ENCODE measurements around the gene GSG1L. TPM values are rescaled to one million over a fixed set of nuclear protein-coding genes. Genes with fewer than 3 reads are reported as not detected.

The GSG1L gene
- total and polyA plus RNA-seq, 5 donors, result 29.5 to 44.8 (median 33.4) TPM

DNA sequence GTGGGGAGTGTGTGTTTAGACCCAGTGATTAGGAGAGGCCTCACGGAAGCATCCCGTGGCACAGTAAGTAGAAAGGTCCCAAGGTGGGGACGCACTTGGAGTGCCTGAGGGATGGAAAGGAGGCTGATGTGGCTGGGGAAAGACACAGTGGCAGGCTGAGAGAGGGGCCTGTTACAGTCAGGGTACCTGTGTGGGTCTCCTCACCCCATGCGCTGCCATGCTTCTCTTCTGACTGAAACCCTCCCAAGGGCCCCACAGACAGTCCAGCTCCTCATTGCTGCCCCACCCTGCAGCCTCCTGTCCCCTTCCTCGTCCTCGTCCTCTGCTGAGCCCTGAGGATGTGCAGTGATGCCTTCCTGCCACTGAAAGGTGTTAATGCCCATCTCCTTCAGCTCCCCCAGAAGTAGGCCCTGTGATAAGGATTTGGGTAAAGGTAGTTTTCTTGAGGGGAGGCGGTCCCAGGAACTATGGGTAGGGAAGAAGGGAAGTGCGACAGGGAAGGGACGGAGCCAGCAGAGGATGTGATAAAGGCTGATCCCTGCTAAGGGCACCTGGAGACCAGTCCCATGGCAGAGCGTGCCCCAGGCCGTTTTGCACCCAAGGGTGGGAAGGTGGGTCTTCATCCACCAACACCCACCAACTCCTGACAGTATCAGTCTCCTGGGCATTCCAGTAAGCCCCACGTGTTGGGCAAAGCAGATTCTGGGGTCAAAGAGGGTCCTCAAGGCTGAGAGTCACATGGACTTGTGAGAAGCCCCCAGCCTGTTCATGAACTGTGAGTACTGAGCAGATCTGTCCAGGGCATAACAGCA lies 237.2 kb downstream of the GSG1L start:
- no peak overlapping the region for H3K27ac ChIP-seq (ENCODE audit: low read length)
- DNase-seq (no peak), ATAC-seq (no peak)
- no peaks in the 10 kb centered on the region for H3K4me1 ChIP-seq (ENCODE audit: control insufficient read depth, insufficient read depth, low read length)
- no peaks in the 10 kb centered on the region for H3K9me3 ChIP-seq (ENCODE audit: control insufficient read depth, low read length)
- 77% methylated on average over 12 of the region's 12 CpGs for WGBS
- intact Hi-C loops (cut with DNase I), result no loop called here
- no peaks in the 10 kb centered on the region for H3K27me3 ChIP-seq (ENCODE audit: control insufficient read depth, insufficient read depth)
- H3K4me3 ChIP-seq (ENCODE audit: low read length), result no peak overlapping the region

DNA sequence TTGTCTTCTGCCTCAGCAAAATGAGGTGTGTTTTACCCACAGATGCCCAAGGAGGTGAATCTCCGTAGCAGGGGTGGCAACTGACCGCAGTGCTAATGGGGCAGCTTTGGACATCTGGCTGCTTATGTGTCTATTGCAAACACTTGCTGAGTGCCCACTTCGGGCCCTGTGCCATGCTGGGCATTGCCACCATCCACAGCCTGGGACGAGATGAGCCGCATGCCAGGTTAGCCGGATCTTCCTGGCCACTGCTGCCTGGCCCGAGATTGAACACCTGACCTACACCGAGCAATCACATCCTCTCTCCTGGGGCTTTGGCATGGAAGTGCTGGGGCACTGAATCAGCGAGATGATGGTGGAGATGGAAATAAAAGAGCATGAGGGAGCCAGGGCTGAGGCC lies 238.7 kb downstream of the GSG1L start:
- Histone ChIP-seq H3K27me3 (ENCODE audit: control insufficient read depth, insufficient read depth) (no peaks in the 10 kb centered on the region), H3K27ac (ENCODE audit: low read length) (no peak overlapping the region), H3K4me3 (ENCODE audit: low read length) (no peak overlapping the region), H3K4me1 (ENCODE audit: control insufficient read depth, insufficient read depth, low read length) (no peaks in the 10 kb centered on the region), H3K9me3 (ENCODE audit: control insufficient read depth, low read length) (no peaks in the 10 kb centered on the region)
- ATAC-seq (no peak), DNase-seq (no peak)
- WGBS, result 85% methylated on average over 9 of the region's 9 CpGs
- intact Hi-C loops (cut with DNase I), result no loop called here

DNA sequence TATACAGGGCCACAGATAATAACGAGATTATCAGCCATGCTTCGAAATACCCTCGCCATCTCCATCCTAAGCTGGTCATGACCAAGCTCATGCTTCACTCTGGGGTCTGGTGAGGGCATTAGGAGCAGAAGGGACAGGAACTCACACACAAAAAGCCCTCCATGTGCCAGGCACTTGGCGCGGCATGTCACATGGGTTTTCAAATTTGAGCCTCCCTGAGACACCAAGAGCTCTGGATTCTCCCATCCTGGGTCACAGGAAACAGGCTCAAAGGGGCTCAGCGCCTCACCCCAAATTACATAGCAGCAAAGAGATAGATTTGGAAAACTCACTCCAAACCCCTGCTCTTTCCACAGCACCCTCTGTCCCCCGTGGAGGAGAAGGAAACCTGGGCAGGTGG lies 239.5 kb downstream of the GSG1L start:
- ATAC-seq, result no peak
- intact Hi-C loops (cut with DNase I), result no loop called here
- DNase-seq, result no peak
- WGBS, result 82% methylated on average over 7 of the region's 7 CpGs
- H3K27me3 ChIP-seq (ENCODE audit: control insufficient read depth, insufficient read depth), result no peaks in the 10 kb centered on the region
- no peak overlapping the region for H3K27ac ChIP-seq (ENCODE audit: low read length)
- no peaks in the 10 kb centered on the region for H3K4me1 ChIP-seq (ENCODE audit: control insufficient read depth, insufficient read depth, low read length)
- H3K4me3 ChIP-seq (ENCODE audit: low read length), result no peak overlapping the region
- H3K9me3 ChIP-seq (ENCODE audit: control insufficient read depth, low read length), result no peaks in the 10 kb centered on the region

DNA sequence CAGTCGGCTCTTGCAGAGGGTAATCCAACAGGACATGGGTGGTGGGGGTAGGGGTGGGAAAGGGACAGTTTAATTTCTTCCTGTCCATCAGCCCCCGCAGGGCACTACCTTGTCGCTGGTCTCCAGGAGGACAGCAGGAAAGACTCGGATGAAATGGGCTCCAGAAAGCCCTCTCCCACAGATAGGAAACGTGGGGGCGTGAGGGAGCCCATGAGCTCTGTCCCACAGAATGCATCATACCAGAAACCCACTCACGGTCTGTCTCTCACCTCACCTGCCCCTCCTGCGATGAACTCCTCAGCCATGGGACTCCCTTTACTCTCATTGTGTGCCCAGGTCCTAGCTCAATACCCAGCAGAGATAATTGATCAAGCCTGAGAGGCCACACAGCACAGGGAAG lies 240.1 kb downstream of the GSG1L start:
- Histone ChIP-seq H3K9me3 (ENCODE audit: control insufficient read depth, low read length) (no peaks in the 10 kb centered on the region), H3K4me3 (ENCODE audit: low read length) (no peak overlapping the region), H3K27me3 (ENCODE audit: control insufficient read depth, insufficient read depth) (no peaks in the 10 kb centered on the region), H3K27ac (ENCODE audit: low read length) (no peak overlapping the region), H3K4me1 (ENCODE audit: control insufficient read depth, insufficient read depth, low read length) (no peaks in the 10 kb centered on the region)
- DNase-seq (no peak), ATAC-seq (no peak)
- intact Hi-C loops (cut with DNase I), result no loop called here
- 63% methylated on average over 8 of the region's 8 CpGs for WGBS

DNA sequence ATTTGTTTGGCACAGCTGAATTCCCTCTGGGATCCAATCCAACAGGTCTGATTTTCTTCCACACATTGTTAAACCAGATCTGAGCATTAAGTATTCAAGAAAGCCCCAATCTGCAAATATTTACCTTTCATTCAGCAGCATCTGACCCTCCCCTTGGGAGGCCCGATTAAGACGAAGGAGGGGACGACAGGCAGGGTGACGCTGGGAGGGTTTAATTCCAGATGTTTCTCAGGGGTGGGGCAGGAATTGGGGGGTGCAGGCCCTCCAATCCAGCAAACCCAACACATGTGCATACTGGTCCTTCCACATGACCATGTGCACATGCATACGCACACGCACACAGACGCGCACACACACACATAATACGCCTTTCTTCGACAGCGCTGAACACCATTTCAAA lies 240.5 kb downstream of the GSG1L start:
- intact Hi-C loops (cut with DNase I), result no loop called here

DNA sequence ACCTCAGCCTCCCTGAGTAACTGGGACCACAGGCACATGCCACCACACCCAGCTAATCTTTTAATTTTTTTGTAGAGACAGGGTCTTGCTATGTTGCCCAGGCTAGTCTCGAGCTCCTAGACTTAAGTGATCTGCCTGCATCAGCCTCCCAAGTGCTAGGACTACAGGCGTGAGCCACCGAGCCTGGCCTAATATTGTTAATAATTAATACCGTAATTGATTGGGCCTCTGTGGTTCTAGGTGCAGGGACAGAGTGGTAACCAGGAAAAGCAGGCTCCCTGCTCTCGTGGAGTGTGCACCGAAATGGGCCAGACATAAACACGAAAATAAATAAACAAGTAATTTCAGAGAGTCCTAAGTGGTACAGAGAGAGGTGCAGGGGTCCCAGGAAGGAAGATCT lies 241.0 kb downstream of the GSG1L start:
- no peaks in the 10 kb centered on the region for H3K4me1 ChIP-seq (ENCODE audit: control insufficient read depth, insufficient read depth, low read length)
- WGBS, result 78% methylated on average over 7 of the region's 7 CpGs
- no peaks in the 10 kb centered on the region for H3K27me3 ChIP-seq (ENCODE audit: control insufficient read depth, insufficient read depth)
- H3K9me3 ChIP-seq (ENCODE audit: control insufficient read depth, low read length), result no peaks in the 10 kb centered on the region
- no peak overlapping the region for H3K4me3 ChIP-seq (ENCODE audit: low read length)
- intact Hi-C loops (cut with DNase I), result no loop called here
- H3K27ac ChIP-seq (ENCODE audit: low read length), result no peak overlapping the region
- ATAC-seq (no peak), DNase-seq (no peak)

More for the DNA sequence above, 240.5 kb downstream of the GSG1L start:
- H3K4me1 ChIP-seq (ENCODE audit: control insufficient read depth, insufficient read depth, low read length), result no peaks in the 10 kb centered on the region
- ATAC-seq, result no peak
- H3K9me3 ChIP-seq (ENCODE audit: control insufficient read depth, low read length), result no peaks in the 10 kb centered on the region
- H3K27me3 ChIP-seq (ENCODE audit: control insufficient read depth, insufficient read depth), result no peaks in the 10 kb centered on the region
- H3K4me3 ChIP-seq (ENCODE audit: low read length), result no peak overlapping the region
- no peak for DNase-seq
- 75% methylated on average over 11 of the region's 11 CpGs for WGBS
- no peak overlapping the region for H3K27ac ChIP-seq (ENCODE audit: low read length)

DNA sequence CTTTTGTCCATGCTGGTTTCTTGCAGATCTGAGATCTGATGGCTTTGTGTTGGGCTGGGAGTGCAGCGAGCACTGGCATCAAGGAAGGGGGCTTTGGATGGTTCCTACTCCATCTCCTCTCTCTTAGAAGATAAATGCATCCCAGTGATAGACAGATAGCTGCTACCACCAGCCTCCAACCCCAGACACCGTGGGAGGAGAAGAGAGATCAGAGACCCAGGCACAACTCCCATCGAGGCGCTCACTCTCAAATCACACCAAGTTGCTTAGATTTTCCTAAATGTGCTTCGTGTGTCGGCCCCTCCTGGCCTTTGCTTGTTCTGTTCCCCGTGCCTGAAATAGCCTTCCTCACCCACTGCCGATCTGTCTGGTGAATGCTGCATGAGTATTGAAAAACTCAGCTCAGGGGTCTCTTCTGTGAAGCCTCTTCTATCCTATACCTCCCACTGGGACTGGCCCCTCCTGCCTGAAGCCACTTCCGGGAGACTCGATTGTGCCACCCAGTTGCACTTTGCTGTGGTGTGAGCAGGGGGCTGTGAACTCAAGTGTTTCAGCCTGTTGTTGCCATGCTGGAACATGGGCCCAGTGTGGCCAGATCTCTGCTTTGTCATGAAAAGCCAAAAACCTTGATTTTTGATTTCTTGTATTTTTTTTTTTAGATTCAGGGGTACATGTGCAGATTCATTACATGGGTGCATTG lies 242.7 kb downstream of the GSG1L start:
- H3K27me3 ChIP-seq (ENCODE audit: control insufficient read depth, insufficient read depth), result no peaks in the 10 kb centered on the region

DNA sequence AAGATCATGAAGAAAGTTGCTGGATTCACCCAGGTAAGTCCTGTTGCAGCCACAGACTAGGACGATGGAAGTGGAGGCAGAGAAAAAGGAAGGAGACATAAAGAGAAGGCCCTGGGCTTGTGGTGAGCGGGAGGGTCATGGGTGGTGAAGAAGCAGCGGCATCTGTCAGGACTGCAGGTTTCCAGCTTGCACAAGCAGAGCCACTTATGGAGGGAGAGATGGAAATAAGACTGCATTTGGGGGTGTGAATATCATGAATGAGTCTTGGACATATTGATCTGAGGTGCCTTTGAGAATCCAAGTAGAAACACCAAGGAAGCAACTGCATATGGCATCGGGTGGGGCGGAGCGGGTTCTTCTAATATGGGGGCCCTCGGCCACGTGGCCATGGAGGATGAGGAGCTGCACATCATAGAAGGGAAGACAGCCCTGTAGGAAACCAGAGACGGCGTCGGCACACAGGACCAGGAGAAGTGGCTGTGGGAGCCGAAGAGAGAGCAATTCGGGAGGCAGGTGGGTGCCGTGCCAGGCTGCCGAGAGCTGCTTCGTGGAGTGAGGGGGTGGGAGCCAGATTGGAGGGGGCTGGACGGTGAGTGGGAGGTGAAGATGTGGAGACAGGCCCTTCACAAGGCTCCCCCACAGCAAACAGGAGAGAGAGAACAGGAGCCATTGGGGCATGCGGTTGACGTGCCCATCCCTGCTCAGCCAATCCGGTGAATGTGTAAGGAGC lies 243.5 kb downstream of the GSG1L start:
- Histone ChIP-seq H3K4me3 (ENCODE audit: low read length) (no peak overlapping the region), H3K9me3 (ENCODE audit: control insufficient read depth, low read length) (no peaks in the 10 kb centered on the region), H3K27ac (ENCODE audit: low read length) (no peak overlapping the region), H3K27me3 (ENCODE audit: control insufficient read depth, insufficient read depth) (no peaks in the 10 kb centered on the region), H3K4me1 (ENCODE audit: control insufficient read depth, insufficient read depth, low read length) (no peaks in the 10 kb centered on the region)
- ATAC-seq (no peak), DNase-seq (no peak)
- WGBS, result 83% methylated on average over 20 of the region's 20 CpGs
- intact Hi-C loops (cut with DNase I), result no loop called here

More for the DNA sequence above, 242.7 kb downstream of the GSG1L start:
- DNase-seq (no peak), ATAC-seq (no peak)
- intact Hi-C loops (cut with DNase I), result no loop called here
- Histone ChIP-seq H3K4me1 (ENCODE audit: control insufficient read depth, insufficient read depth, low read length) (no peaks in the 10 kb centered on the region), H3K4me3 (ENCODE audit: low read length) (no peak overlapping the region), H3K27ac (ENCODE audit: low read length) (no peak overlapping the region), H3K9me3 (ENCODE audit: control insufficient read depth, low read length) (no peaks in the 10 kb centered on the region)
- 72% methylated on average over 10 of the region's 10 CpGs for WGBS

DNA sequence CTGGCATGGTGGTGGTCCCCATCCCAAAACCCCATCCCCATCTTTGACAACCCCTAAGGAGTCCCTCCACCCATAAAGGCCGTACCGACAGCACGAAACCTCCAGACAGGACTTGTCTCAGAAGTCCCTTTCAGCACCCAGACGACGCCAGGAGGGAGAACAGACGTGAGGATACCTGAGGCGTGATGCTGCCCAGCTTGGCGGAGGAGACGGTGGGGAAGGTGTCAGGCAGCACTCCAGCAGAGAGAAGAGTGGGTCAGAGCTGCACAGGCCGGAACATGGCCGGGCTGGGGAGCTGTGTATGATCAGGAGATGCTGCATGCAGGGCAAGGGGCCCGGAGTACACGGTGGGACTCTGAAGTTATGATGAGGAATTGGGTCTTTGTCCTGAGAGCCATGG lies 244.2 kb downstream of the GSG1L start:
- H3K4me3 ChIP-seq (ENCODE audit: low read length), result no peak overlapping the region
- no peaks in the 10 kb centered on the region for H3K4me1 ChIP-seq (ENCODE audit: control insufficient read depth, insufficient read depth, low read length)
- no peaks in the 10 kb centered on the region for H3K9me3 ChIP-seq (ENCODE audit: control insufficient read depth, low read length)
- intact Hi-C loops (cut with DNase I), result no loop called here
- H3K27ac ChIP-seq (ENCODE audit: low read length), result no peak overlapping the region
- H3K27me3 ChIP-seq (ENCODE audit: control insufficient read depth, insufficient read depth), result no peaks in the 10 kb centered on the region
- no peak for ATAC-seq
- DNase-seq, result no peak
- WGBS, result 73% methylated on average over 13 of the region's 13 CpGs

DNA sequence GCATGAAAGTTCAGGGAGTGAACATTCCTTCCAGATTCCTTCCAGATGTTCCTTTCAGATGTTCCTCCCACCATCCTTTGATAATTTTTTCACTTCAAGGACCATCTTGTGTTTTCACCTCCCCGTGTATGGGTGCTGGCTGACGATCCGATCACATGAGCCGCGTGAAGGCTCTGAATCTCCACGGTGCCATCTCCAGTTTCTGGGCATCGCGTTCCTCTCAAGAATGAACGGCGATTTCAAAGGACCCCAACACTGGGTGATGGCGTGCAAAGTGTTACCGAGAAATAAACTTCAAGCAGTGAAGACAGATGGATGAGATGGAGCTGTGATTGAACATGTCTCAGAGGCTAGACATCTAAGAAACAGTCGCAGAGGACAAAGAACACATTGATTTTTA lies 245.3 kb downstream of the GSG1L start:
- WGBS, result 63% methylated on average over 13 of the region's 13 CpGs
- intact Hi-C loops (cut with DNase I), result no loop called here
- no peaks in the 10 kb centered on the region for H3K27me3 ChIP-seq (ENCODE audit: control insufficient read depth, insufficient read depth)
- DNase-seq (no peak), ATAC-seq (no peak)
- no peaks in the 10 kb centered on the region for H3K9me3 ChIP-seq (ENCODE audit: control insufficient read depth, low read length)
- no peak overlapping the region for H3K27ac ChIP-seq (ENCODE audit: low read length)
- no peaks in the 10 kb centered on the region for H3K4me1 ChIP-seq (ENCODE audit: control insufficient read depth, insufficient read depth, low read length)
- no peak overlapping the region for H3K4me3 ChIP-seq (ENCODE audit: low read length)

DNA sequence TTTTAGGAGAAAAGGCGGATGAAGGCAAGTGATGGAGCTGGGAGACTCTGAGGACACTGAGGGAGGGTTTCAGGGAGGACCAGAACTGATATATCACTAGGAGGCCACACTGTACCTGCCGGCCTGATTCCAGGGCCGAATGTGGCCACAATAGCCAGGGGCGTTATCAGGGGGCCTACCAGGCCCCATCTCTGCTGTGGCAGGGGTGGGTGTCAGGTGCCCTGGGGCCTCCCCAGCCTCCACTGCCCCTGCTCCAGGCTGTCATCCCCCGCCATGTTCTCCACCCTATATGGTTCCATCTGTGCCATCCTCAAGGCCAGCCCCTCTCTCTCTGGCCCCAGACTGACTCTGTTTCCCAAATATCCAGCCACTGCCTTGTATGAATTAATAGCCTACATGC lies 246.5 kb downstream of the GSG1L start:
- peak in 1 of 2 donors; percentile 32 for ATAC-seq
- no peak for DNase-seq
- Histone ChIP-seq H3K27ac (ENCODE audit: low read length) (no peak overlapping the region), H3K4me1 (ENCODE audit: control insufficient read depth, insufficient read depth, low read length) (no peaks in the 10 kb centered on the region), H3K27me3 (ENCODE audit: control insufficient read depth, insufficient read depth) (no peaks in the 10 kb centered on the region), H3K4me3 (ENCODE audit: low read length) (no peak overlapping the region), H3K9me3 (ENCODE audit: control insufficient read depth, low read length) (no peaks in the 10 kb centered on the region)
- 82% methylated on average over 5 of the region's 5 CpGs for WGBS
- intact Hi-C loops (cut with DNase I), result no loop called here

Measured in right cardiac atrium (tissue), 5 donors.